IPS-15b (cell line): ENCODE results near the gene EDC3.
"Not testable (repeated sequence)": the region's sequence is repeated elsewhere in the genome, so short reads cannot be mapped to it uniquely, and the experiment has no call there.

Experiments
- H3K27me3 ChIP-seq: one replicate; pipeline ENCODE4 v1.6.1; 2013; ENCODE audit warnings: low read length; ENCODE audit not compliant: control insufficient read depth, insufficient read depth
- H3K36me3 ChIP-seq: one replicate; pipeline ENCODE4 v1.6.1; 2013; ENCODE audit warnings: low read length; ENCODE audit not compliant: control insufficient read depth, insufficient read depth
- H3K4me1 ChIP-seq: one replicate; pipeline ENCODE4 v1.6.1; 2013; ENCODE audit warnings: mild to moderate bottlenecking, low read length; ENCODE audit not compliant: control insufficient read depth, insufficient read depth
- H3K4me3 ChIP-seq: one replicate; pipeline ENCODE4 v1.5.1; 2013; ENCODE audit warnings: low read depth, low read length
- H3K9ac ChIP-seq: one replicate; pipeline ENCODE4 v1.6.1; 2013; ENCODE audit warnings: low read depth, mild to moderate bottlenecking, low read length
- H3K9me3 ChIP-seq: one replicate; pipeline ENCODE4 v1.6.1; 2013; ENCODE audit warnings: mild to moderate bottlenecking, low read length; ENCODE audit not compliant: control insufficient read depth, insufficient read depth

Gene EDC3

GRCh38 chr15:74629696-74630095 lies 66.1 kb downstream of the EDC3 start:
- H3K4me1 ChIP-seq, H3K27me3 ChIP-seq, H3K4me3 ChIP-seq, H3K9ac ChIP-seq, H3K9me3 ChIP-seq: not testable (repeated sequence)
- peaks cover 68% of the 10 kb centered on the region for H3K36me3 ChIP-seq

- peaks cover 72% of the 10 kb centered on the region for H3K36me3 ChIP-seq
- H3K4me3 ChIP-seq: no peak overlapping the region
- no peak overlapping the region for H3K9ac ChIP-seq
- no peaks in the 10 kb centered on the region for H3K9me3 ChIP-seq
- no peaks in the 10 kb centered on the region for H3K27me3 ChIP-seq
- H3K4me1 ChIP-seq: no peaks in the 10 kb centered on the region
Measured at GRCh38 chr15:74628949-74629348, 66.9 kb downstream of the EDC3 start.

GRCh38 chr15:74628199-74628598 lies 67.6 kb downstream of the EDC3 start:
- H3K4me1 ChIP-seq: no peaks in the 10 kb centered on the region
- H3K9ac ChIP-seq: no peak overlapping the region
- H3K36me3 ChIP-seq: peaks cover 78% of the 10 kb centered on the region
- no peaks in the 10 kb centered on the region for H3K9me3 ChIP-seq
- no peaks in the 10 kb centered on the region for H3K27me3 ChIP-seq
- H3K4me3 ChIP-seq: no peak overlapping the region

- Histone ChIP-seq H3K27me3 (no peaks in the 10 kb centered on the region), H3K4me1 (no peaks in the 10 kb centered on the region), H3K4me3 (no peak overlapping the region), H3K36me3 (peaks cover 79% of the 10 kb centered on the region), H3K9ac (no peak overlapping the region), H3K9me3 (no peaks in the 10 kb centered on the region)
Measured at GRCh38 chr15:74627766-74628165, 68.1 kb downstream of the EDC3 start.

GRCh38 chr15:74626752-74627692 lies 68.8 kb downstream of the EDC3 start:
- H3K4me3 ChIP-seq: no peak overlapping the region
- H3K4me1 ChIP-seq: no peaks in the 10 kb centered on the region
- no peaks in the 10 kb centered on the region for H3K9me3 ChIP-seq
- H3K9ac ChIP-seq: no peak overlapping the region
- H3K36me3 ChIP-seq: peaks cover 80% of the 10 kb centered on the region
- H3K27me3 ChIP-seq: no peaks in the 10 kb centered on the region

GRCh38 chr15:74626336-74626735 lies 69.5 kb downstream of the EDC3 start:
- H3K9ac ChIP-seq: no peak overlapping the region
- no peaks in the 10 kb centered on the region for H3K4me1 ChIP-seq
- H3K36me3 ChIP-seq: peaks cover 79% of the 10 kb centered on the region

GRCh38 chr15:74625693-74626092 lies 70.1 kb downstream of the EDC3 start:
- no peaks in the 10 kb centered on the region for H3K4me1 ChIP-seq
- no peak overlapping the region for H3K9ac ChIP-seq
- no peak overlapping the region for H3K4me3 ChIP-seq
- H3K36me3 ChIP-seq: peaks cover 76% of the 10 kb centered on the region
- no peaks in the 10 kb centered on the region for H3K27me3 ChIP-seq
- H3K9me3 ChIP-seq: no peaks in the 10 kb centered on the region

More at GRCh38 chr15:74626336-74626735, 69.5 kb downstream of the EDC3 start:
- Histone ChIP-seq H3K4me3 (no peak overlapping the region), H3K9me3 (no peaks in the 10 kb centered on the region), H3K27me3 (no peaks in the 10 kb centered on the region)

GRCh38 chr15:74624020-74624602 lies 71.7 kb downstream of the EDC3 start:
- Histone ChIP-seq H3K4me3 (no peak overlapping the region), H3K4me1 (no peaks in the 10 kb centered on the region), H3K36me3 (peaks cover 78% of the 10 kb centered on the region), H3K9me3 (no peaks in the 10 kb centered on the region), H3K27me3 (no peaks in the 10 kb centered on the region), H3K9ac (no peak overlapping the region)

GRCh38 chr15:74622758-74623157 lies 73.1 kb downstream of the EDC3 start:
- Histone ChIP-seq H3K36me3 (peaks cover 73% of the 10 kb centered on the region), H3K4me3 (no peak overlapping the region), H3K27me3 (no peaks in the 10 kb centered on the region), H3K9me3 (no peaks in the 10 kb centered on the region), H3K4me1 (no peaks in the 10 kb centered on the region), H3K9ac (no peak overlapping the region)

GRCh38 chr15:74621936-74622335 lies 73.9 kb downstream of the EDC3 start:
- H3K9ac ChIP-seq: no peak overlapping the region
- H3K4me3 ChIP-seq: no peak overlapping the region
- peaks cover under 1% of the 10 kb centered on the region for H3K4me1 ChIP-seq
- H3K9me3 ChIP-seq: no peaks in the 10 kb centered on the region
- H3K27me3 ChIP-seq: no peaks in the 10 kb centered on the region
- peaks cover 65% of the 10 kb centered on the region for H3K36me3 ChIP-seq

GRCh38 chr15:74621546-74621920 lies 74.3 kb downstream of the EDC3 start:
- no peak overlapping the region for H3K4me3 ChIP-seq
- no peaks in the 10 kb centered on the region for H3K27me3 ChIP-seq
- peaks cover 4% of the 10 kb centered on the region for H3K4me1 ChIP-seq
- H3K9ac ChIP-seq: no peak overlapping the region
- no peaks in the 10 kb centered on the region for H3K9me3 ChIP-seq
- H3K36me3 ChIP-seq: peaks cover 65% of the 10 kb centered on the region
